Right atrium auricular region (tissue), 2 donors: ENCODE measurements around the gene PLD1. TPM values are rescaled to one million over a fixed set of nuclear protein-coding genes. Genes with fewer than 3 reads are reported as not detected.
A peak's percentile ranks its signal among the peaks of the same experiment; 100 is the strongest.

Source experiments
- DNase-seq: peaks from one replicate; pipeline ENCODE4 v3.0.0-alpha.2; 2019; ENCODE audit warnings: low spot score
- H3K27ac ChIP-seq, 2 donors: fragments of 200-600 bp; sonication (generic); 1 replicate in 1 of 2; 2 replicates in 1 of 2; pipeline ENCODE4 v1.5.1; 2016 to 2019
- H3K27me3 ChIP-seq, 2 donors: fragments of 200-600 bp; sonication (generic); one replicate each; pipeline versions ENCODE4 v1.5.1 to v1.6.0; 2017 to 2019
- H3K36me3 ChIP-seq: fragments of 200-600 bp; sonication (generic); one replicate; pipeline ENCODE4 v1.5.1; 2016
- H3K4me1 ChIP-seq, 2 donors: fragments of 200-600 bp; sonication (generic); one replicate each; pipeline versions ENCODE4 v1.5.1 to v1.6.0; 2017 to 2019
- H3K4me3 ChIP-seq, 2 donors: fragments of 200-600 bp; sonication (generic); 1 replicate in 1 of 2; 2 replicates in 1 of 2; pipeline ENCODE4 v1.5.1; 2017 to 2019; ENCODE audit warnings: mild to moderate bottlenecking in 1 of 2, moderate library complexity in 1 of 2
- H3K9me3 ChIP-seq, 2 donors: fragments of 200-600 bp; sonication (generic); one replicate each; pipeline ENCODE4 v1.5.1; 2019
- CTCF ChIP-seq, 2 donors: fragments of 200-600 bp; sonication (generic); IDR thresholded peaks; one replicate each; pipeline ENCODE4 v1.5.1; 2019; ENCODE audit warnings: antibody characterized with exemption in 2 of 2
- total RNA-seq, 2 donors: library from RNA; depleted of rRNA; stranded (reverse); fragments of >200 nt; gene quantifications; one replicate each; pipeline ENCODE4 v1.1.0, GENCODE V29; 2016

PLD1 gene
- total RNA-seq, 2 donors from 2014 or later: 64.5 to 111 TPM

- no peak overlapping the region for H3K4me3 ChIP-seq
- no peaks in the 10 kb centered on the region for H3K36me3 ChIP-seq
- H3K4me1 ChIP-seq: peaks cover 0 to 23% of the 10 kb centered on the region in 2 donors
- no peak for DNase-seq
- H3K9me3 ChIP-seq: no peaks in the 10 kb centered on the region
- H3K27ac ChIP-seq: no peak overlapping the region
- no peak for TF ChIP-seq CTCF (IDR thresholded peaks at IDR 0.05)
- no peaks in the 10 kb centered on the region for H3K27me3 ChIP-seq
These were observed 13.5 kb downstream of the PLD1 start for GRCh38 chr3:171796625-171797264.

GRCh38 chr3:171792531-171792930, 17.8 kb downstream of the PLD1 start:
- Histone ChIP-seq H3K4me3 (no peak overlapping the region), H3K27ac (no peak overlapping the region), H3K27me3 (no peaks in the 10 kb centered on the region), H3K4me1 (peaks cover 0 to 29% of the 10 kb centered on the region in 2 donors), H3K36me3 (no peaks in the 10 kb centered on the region), H3K9me3 (no peaks in the 10 kb centered on the region)
- DNase-seq: no peak
- TF ChIP-seq CTCF (IDR thresholded peaks at IDR 0.05): no peak

GRCh38 chr3:171791692-171792076, 18.6 kb downstream of the PLD1 start:
- Histone ChIP-seq H3K4me1 (peaks cover 0 to 29% of the 10 kb centered on the region in 2 donors), H3K4me3 (no peak overlapping the region), H3K27ac (peak overlapping the region in 1 of 2 donors; percentile 40), H3K9me3 (no peaks in the 10 kb centered on the region), H3K27me3 (no peaks in the 10 kb centered on the region), H3K36me3 (no peaks in the 10 kb centered on the region)
- no peak for TF ChIP-seq CTCF (IDR thresholded peaks at IDR 0.05)
- no peak for DNase-seq

GRCh38 chr3:171790898-171791691, 19.2 kb downstream of the PLD1 start:
- Histone ChIP-seq H3K4me1 (peaks cover 0 to 29% of the 10 kb centered on the region in 2 donors), H3K27me3 (no peaks in the 10 kb centered on the region), H3K27ac (peak overlapping the region in 1 of 2 donors; percentile 40), H3K36me3 (no peaks in the 10 kb centered on the region), H3K9me3 (no peaks in the 10 kb centered on the region), H3K4me3 (no peak overlapping the region)
- no peak for TF ChIP-seq CTCF (IDR thresholded peaks at IDR 0.05)
- DNase-seq: no peak

GRCh38 chr3:171790574-171790897, 19.7 kb downstream of the PLD1 start:
- no peaks in the 10 kb centered on the region for H3K36me3 ChIP-seq
- DNase-seq: no peak
- peaks cover 0 to 29% of the 10 kb centered on the region in 2 donors for H3K4me1 ChIP-seq
- no peak overlapping the region for H3K27ac ChIP-seq
- H3K9me3 ChIP-seq: no peaks in the 10 kb centered on the region
- no peak overlapping the region for H3K4me3 ChIP-seq
- no peaks in the 10 kb centered on the region for H3K27me3 ChIP-seq
- no peak for TF ChIP-seq CTCF (IDR thresholded peaks at IDR 0.05)
